Measurements from ENCODE around the gene CFAP45.
A peak's percentile ranks its signal among the peaks of the same experiment; 100 is the strongest.

The CFAP45 gene

GRCh38 chr1:159862031-159862430, 37.9 kb downstream of the CFAP45 start:
- H3K4me3 ChIP-seq (ENCODE audit: low read depth, low read length) = no peak overlapping the region
- DNase-seq (ENCODE audit: low read depth) = no peak

GRCh38 chr1:159861218-159861617, 38.7 kb downstream of the CFAP45 start:
- no peak for DNase-seq (ENCODE audit: low read depth)
- H3K4me3 ChIP-seq (ENCODE audit: low read depth, low read length) = no peak overlapping the region

GRCh38 chr1:159860456-159860855, 39.5 kb downstream of the CFAP45 start:
- H3K4me3 ChIP-seq (ENCODE audit: low read depth, low read length) = no peak overlapping the region
- no peak for DNase-seq (ENCODE audit: low read depth)

- DNase-seq (ENCODE audit: low read depth) = no peak
- no peak overlapping the region for H3K4me3 ChIP-seq (ENCODE audit: low read depth, low read length)
Observed at GRCh38 chr1:159859767-159860322, 40.1 kb downstream of the CFAP45 start.

GRCh38 chr1:159857889-159858288, 42.1 kb downstream of the CFAP45 start:
- DNase-seq (ENCODE audit: low read depth) = no peak
- no peak overlapping the region for H3K4me3 ChIP-seq (ENCODE audit: low read depth, low read length)

- H3K4me3 ChIP-seq (ENCODE audit: low read depth, low read length) = no peak overlapping the region
- no peak for DNase-seq (ENCODE audit: low read depth)
Observed at GRCh38 chr1:159856576-159856975, 43.4 kb downstream of the CFAP45 start.

GRCh38 chr1:159855709-159856108, 44.3 kb downstream of the CFAP45 start:
- no peak for DNase-seq (ENCODE audit: low read depth)
- no peak overlapping the region for H3K4me3 ChIP-seq (ENCODE audit: low read depth, low read length)

GRCh38 chr1:159854693-159855192, 45.2 kb downstream of the CFAP45 start:
- DNase-seq (ENCODE audit: low read depth) = peak; percentile 64
- H3K4me3 ChIP-seq (ENCODE audit: low read depth, low read length) = peak overlapping the region; percentile 65

- no peak for DNase-seq (ENCODE audit: low read depth)
- H3K4me3 ChIP-seq (ENCODE audit: low read depth, low read length) = peak overlapping the region; percentile 65
Observed at GRCh38 chr1:159854116-159854692, 45.8 kb downstream of the CFAP45 start.

- H3K4me3 ChIP-seq (ENCODE audit: low read depth, low read length) = peak overlapping the region; percentile 65
- DNase-seq (ENCODE audit: low read depth) = no peak
Observed at GRCh38 chr1:159853417-159854115, 46.4 kb downstream of the CFAP45 start.

- H3K4me3 ChIP-seq (ENCODE audit: low read depth, low read length) = no peak overlapping the region
- DNase-seq (ENCODE audit: low read depth) = no peak
Observed at GRCh38 chr1:159851407-159851806, 48.6 kb downstream of the CFAP45 start.

GRCh38 chr1:159849626-159850366, 50.2 kb downstream of the CFAP45 start:
- no peak overlapping the region for H3K4me3 ChIP-seq (ENCODE audit: low read depth, low read length)

GRCh38 chr1:159848326-159848725, 51.6 kb downstream of the CFAP45 start:
- no peak overlapping the region for H3K4me3 ChIP-seq (ENCODE audit: low read depth, low read length)
- DNase-seq (ENCODE audit: low read depth) = no peak

More at GRCh38 chr1:159849626-159850366, 50.2 kb downstream of the CFAP45 start:
- DNase-seq (ENCODE audit: low read depth) = no peak

- DNase-seq (ENCODE audit: low read depth) = no peak
- H3K4me3 ChIP-seq (ENCODE audit: low read depth, low read length) = no peak overlapping the region
Observed at GRCh38 chr1:159847231-159847630, 52.7 kb downstream of the CFAP45 start.

GRCh38 chr1:159845751-159846629, 54.0 kb downstream of the CFAP45 start:
- H3K4me3 ChIP-seq (ENCODE audit: low read depth, low read length) = no peak overlapping the region
- DNase-seq (ENCODE audit: low read depth) = no peak

- no peak for DNase-seq (ENCODE audit: low read depth)
- H3K4me3 ChIP-seq (ENCODE audit: low read depth, low read length) = no peak overlapping the region
Observed at GRCh38 chr1:159843459-159843858, 56.5 kb downstream of the CFAP45 start.

GRCh38 chr1:159841749-159842148, 58.2 kb downstream of the CFAP45 start:
- no peak overlapping the region for H3K4me3 ChIP-seq (ENCODE audit: low read depth, low read length)
- DNase-seq (ENCODE audit: low read depth) = no peak

- DNase-seq (ENCODE audit: low read depth) = no peak
- H3K4me3 ChIP-seq (ENCODE audit: low read depth, low read length) = no peak overlapping the region
Observed at GRCh38 chr1:159839116-159839849, 60.7 kb downstream of the CFAP45 start.

- H3K4me3 ChIP-seq (ENCODE audit: low read depth, low read length) = no peak overlapping the region
- no peak for DNase-seq (ENCODE audit: low read depth)
Observed at GRCh38 chr1:159838715-159839114, 61.2 kb downstream of the CFAP45 start.
